WTC11 (cell line): Measurements from ENCODE around the gene CRTC2. TPM values are rescaled to one million over a fixed set of nuclear protein-coding genes. Genes with fewer than 3 reads are reported as not detected.

Experiments used
- ATAC-seq: fragments of 200-7000 bp; cut with Tn5 transposase; 2 replicates; pipeline ENCODE4 v1.10.0; 2021; ENCODE audit warnings: mild to moderate bottlenecking, moderate library complexity
- CTCF ChIA-PET: fragments of 300-600 bp; sonication (Branson Sonifier 250); formaldehyde crosslinking; loops from one replicate; lab custom pipeline; 2021; ENCODE audit warnings: antibody characterized with exemption; lab: Charles Lee
- POLR2A ChIA-PET: fragments of 350-600 bp; sonication (Branson Sonifier 250); formaldehyde crosslinking; loops from one replicate; lab custom pipeline; 2021; ENCODE audit warnings: antibody characterized with exemption; lab: Charles Lee
- DNase-seq: peaks from one replicate; pipeline ENCODE4 v3.0.0; 2021; ENCODE audit warnings: low spot score
- H3K27ac Mint-ChIP-seq: 2 replicates; pipeline ENCODE4 v1.8.0; 2021; ENCODE audit warnings: mixed read lengths
- H3K27me3 Mint-ChIP-seq: 2 replicates; pipeline ENCODE4 v1.8.0; 2021; ENCODE audit warnings: low read depth, mild to moderate bottlenecking, moderate library complexity, mixed read lengths
- H3K36me3 Mint-ChIP-seq: 2 replicates; pipeline ENCODE4 v1.8.0; 2021; ENCODE audit warnings: mixed read lengths
- H3K4me1 Mint-ChIP-seq: 2 replicates; pipeline ENCODE4 v1.8.0; 2022; ENCODE audit warnings: mixed read lengths
- H3K4me3 Mint-ChIP-seq: 2 replicates; pipeline ENCODE4 v1.8.0; 2021; ENCODE audit warnings: mild to moderate bottlenecking, moderate library complexity, mixed read lengths
- H3K9me3 Mint-ChIP-seq: 2 replicates; pipeline ENCODE4 v1.8.0; 2021; ENCODE audit warnings: mixed read lengths
- CDX4 ChIP-seq: fragments of 250-450 bp; sonication (Bioruptor Pico); IDR thresholded peaks from 2 replicates; pipeline ENCODE4 v1.9.0; 2021; ENCODE audit warnings: moderate library complexity, mild to moderate bottlenecking, inconsistent platforms, borderline replicate concordance
- E2F1 ChIP-seq: sonication (generic); formaldehyde crosslinking; IDR thresholded peaks from 2 replicates; pipeline ENCODE4 v1.8.0; 2022; ENCODE audit warnings: mild to moderate bottlenecking, missing genetic modification reagents
- ESRRA ChIP-seq: sonication (generic); formaldehyde crosslinking; IDR thresholded peaks from 2 replicates; pipeline ENCODE4 v1.8.1; 2022; ENCODE audit warnings: mild to moderate bottlenecking, missing genetic modification reagents, borderline replicate concordance
- HMGXB4 ChIP-seq: sonication (generic); formaldehyde crosslinking; IDR thresholded peaks from 2 replicates; pipeline ENCODE4 v1.8.1; 2023; ENCODE audit warnings: mild to moderate bottlenecking, moderate library complexity, missing genetic modification reagents
- MAX ChIP-seq: sonication (generic); formaldehyde crosslinking; IDR thresholded peaks from 2 replicates; pipeline ENCODE4 v1.8.0; 2022; ENCODE audit warnings: mild to moderate bottlenecking, missing genetic modification reagents
- MXD4 ChIP-seq: fragments of 250-450 bp; sonication (Bioruptor Pico); IDR thresholded peaks from 2 replicates; pipeline ENCODE4 v1.8.0; 2021; ENCODE audit warnings: mild to moderate bottlenecking, moderate library complexity, borderline replicate concordance
- NFATC4 ChIP-seq: fragments of 250-450 bp; sonication (Bioruptor Pico); IDR thresholded peaks from 2 replicates; pipeline ENCODE4 v1.9.0; 2021; ENCODE audit warnings: mild to moderate bottlenecking
- NR2C2 ChIP-seq: sonication (generic); formaldehyde crosslinking; IDR thresholded peaks from 2 replicates; pipeline ENCODE4 v1.8.0; 2022; ENCODE audit warnings: mild to moderate bottlenecking, missing genetic modification reagents
- ZMAT4 ChIP-seq: fragments of 250-450 bp; sonication (Bioruptor Pico); IDR thresholded peaks from 2 replicates; pipeline ENCODE4 v1.9.0; 2021; ENCODE audit warnings: mild to moderate bottlenecking
- ZNF263 ChIP-seq: sonication (generic); formaldehyde crosslinking; IDR thresholded peaks from 2 replicates; pipeline ENCODE4 v1.8.1; 2022; ENCODE audit warnings: low read depth, mild to moderate bottlenecking, moderate library complexity, missing genetic modification reagents
- ZNF671 ChIP-seq: fragments of 250-450 bp; sonication (Bioruptor Pico); IDR thresholded peaks from 2 replicates; pipeline ENCODE4 v1.8.0; 2021; ENCODE audit warnings: mild to moderate bottlenecking
- ZSCAN18 ChIP-seq: fragments of 250-450 bp; sonication (Bioruptor Pico); IDR thresholded peaks from 2 replicates; pipeline ENCODE4 v2.1.2; 2022; ENCODE audit warnings: mild to moderate bottlenecking, moderate library complexity
- total RNA-seq: library from RNA; stranded (reverse); gene quantifications from 3 replicates; pipeline ENCODE4 v1.2.3, GENCODE V29; 2021
- TF ChIP-seq, protein P1 (sequence below): fragments of 250-450 bp; sonication (Bioruptor Pico); IDR thresholded peaks from 2 replicates; pipeline ENCODE4 v1.9.0; 2021; ENCODE audit warnings: mild to moderate bottlenecking

The CRTC2 gene
- total RNA-seq, 1 experiment from 2014 or later = 43.7 TPM

GRCh38 chr1:153936011-153936802, 22.2 kb downstream of the CRTC2 start:
- peaks cover 63% of the 10 kb centered on the region for H3K36me3 Mint-ChIP-seq

GRCh38 chr1:153934746-153935145, 23.7 kb downstream of the CRTC2 start:
- no peaks in the 10 kb centered on the region for H3K4me1 Mint-ChIP-seq
- H3K36me3 Mint-ChIP-seq = peaks cover 55% of the 10 kb centered on the region
- H3K27ac Mint-ChIP-seq = no peak overlapping the region
- DNase-seq = no peak
- H3K27me3 Mint-ChIP-seq = no peaks in the 10 kb centered on the region
- H3K4me3 Mint-ChIP-seq = no peak overlapping the region
- POLR2A ChIA-PET = interaction anchor here (0.5 to 0.7 kb wide), 2 partner anchors 11 to 29 kb away, joined by 3 read pairs; no protein-coding TSS in a partner anchor
- TF ChIP-seq E2F1 (no peak), MXD4 (no peak), MAX (CRISPR knock-in tag) (no peak), NR2C2 (CRISPR knock-in tag) (no peak), HMGXB4 (CRISPR knock-in tag) (no peak), ZNF671 (CRISPR knock-in tag) (no peak), NFATC4 (CRISPR knock-in tag) (no peak)
- TF ChIP-seq, protein P1, sequence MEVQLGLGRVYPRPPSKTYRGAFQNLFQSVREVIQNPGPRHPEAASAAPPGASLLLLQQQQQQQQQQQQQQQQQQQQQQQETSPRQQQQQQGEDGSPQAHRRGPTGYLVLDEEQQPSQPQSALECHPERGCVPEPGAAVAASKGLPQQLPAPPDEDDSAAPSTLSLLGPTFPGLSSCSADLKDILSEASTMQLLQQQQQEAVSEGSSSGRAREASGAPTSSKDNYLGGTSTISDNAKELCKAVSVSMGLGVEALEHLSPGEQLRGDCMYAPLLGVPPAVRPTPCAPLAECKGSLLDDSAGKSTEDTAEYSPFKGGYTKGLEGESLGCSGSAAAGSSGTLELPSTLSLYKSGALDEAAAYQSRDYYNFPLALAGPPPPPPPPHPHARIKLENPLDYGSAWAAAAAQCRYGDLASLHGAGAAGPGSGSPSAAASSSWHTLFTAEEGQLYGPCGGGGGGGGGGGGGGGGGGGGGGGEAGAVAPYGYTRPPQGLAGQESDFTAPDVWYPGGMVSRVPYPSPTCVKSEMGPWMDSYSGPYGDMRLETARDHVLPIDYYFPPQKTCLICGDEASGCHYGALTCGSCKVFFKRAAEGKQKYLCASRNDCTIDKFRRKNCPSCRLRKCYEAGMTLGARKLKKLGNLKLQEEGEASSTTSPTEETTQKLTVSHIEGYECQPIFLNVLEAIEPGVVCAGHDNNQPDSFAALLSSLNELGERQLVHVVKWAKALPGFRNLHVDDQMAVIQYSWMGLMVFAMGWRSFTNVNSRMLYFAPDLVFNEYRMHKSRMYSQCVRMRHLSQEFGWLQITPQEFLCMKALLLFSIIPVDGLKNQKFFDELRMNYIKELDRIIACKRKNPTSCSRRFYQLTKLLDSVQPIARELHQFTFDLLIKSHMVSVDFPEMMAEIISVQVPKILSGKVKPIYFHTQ (CRISPR knock-in tag) = no peak
- CTCF ChIA-PET = no interaction called here
- no peaks in the 10 kb centered on the region for H3K9me3 Mint-ChIP-seq
- no peak for ATAC-seq

More at GRCh38 chr1:153936011-153936802, 22.2 kb downstream of the CRTC2 start:
- CTCF ChIA-PET = no interaction called here
- ATAC-seq (no peak), DNase-seq (no peak)
- H3K4me1 Mint-ChIP-seq = no peaks in the 10 kb centered on the region
- peak overlapping the region; percentile 28; the same call in 1 of the 2 replicates for H3K27ac Mint-ChIP-seq
- TF ChIP-seq ZMAT4 (CRISPR knock-in tag) (no peak), ZNF263 (CRISPR knock-in tag) (no peak), ZSCAN18 (no peak), ESRRA (CRISPR knock-in tag) (no peak)
- POLR2A ChIA-PET = no interaction called here
- H3K9me3 Mint-ChIP-seq = no peaks in the 10 kb centered on the region
- no peaks in the 10 kb centered on the region for H3K27me3 Mint-ChIP-seq
- no peak overlapping the region for H3K4me3 Mint-ChIP-seq

- Mint-ChIP-seq H3K4me1 (no peaks in the 10 kb centered on the region), H3K27ac (no peak overlapping the region), H3K36me3 (peaks cover 51% of the 10 kb centered on the region), H3K27me3 (no peaks in the 10 kb centered on the region), H3K4me3 (no peak overlapping the region), H3K9me3 (no peaks in the 10 kb centered on the region)
- DNase-seq = no peak
- ATAC-seq = no peak
- ChIA-PET CTCF (no interaction called here), POLR2A (interaction anchor here (0.7 kb wide), 1 partner anchor 30 kb away, joined by 3 read pairs; no protein-coding TSS in a partner anchor)
- TF ChIP-seq CDX4 (CRISPR knock-in tag) = no peak
Measured at GRCh38 chr1:153933955-153934354, 24.5 kb downstream of the CRTC2 start.
